Measurements from ENCODE around the gene KCNH4. TPM values are rescaled to one million over a fixed set of nuclear protein-coding genes. Genes with fewer than 3 reads are reported as not detected.

Gene KCNH4
- polyA plus RNA-seq, 3 donors = 0.05 TPM; not detected in 2

DNA sequence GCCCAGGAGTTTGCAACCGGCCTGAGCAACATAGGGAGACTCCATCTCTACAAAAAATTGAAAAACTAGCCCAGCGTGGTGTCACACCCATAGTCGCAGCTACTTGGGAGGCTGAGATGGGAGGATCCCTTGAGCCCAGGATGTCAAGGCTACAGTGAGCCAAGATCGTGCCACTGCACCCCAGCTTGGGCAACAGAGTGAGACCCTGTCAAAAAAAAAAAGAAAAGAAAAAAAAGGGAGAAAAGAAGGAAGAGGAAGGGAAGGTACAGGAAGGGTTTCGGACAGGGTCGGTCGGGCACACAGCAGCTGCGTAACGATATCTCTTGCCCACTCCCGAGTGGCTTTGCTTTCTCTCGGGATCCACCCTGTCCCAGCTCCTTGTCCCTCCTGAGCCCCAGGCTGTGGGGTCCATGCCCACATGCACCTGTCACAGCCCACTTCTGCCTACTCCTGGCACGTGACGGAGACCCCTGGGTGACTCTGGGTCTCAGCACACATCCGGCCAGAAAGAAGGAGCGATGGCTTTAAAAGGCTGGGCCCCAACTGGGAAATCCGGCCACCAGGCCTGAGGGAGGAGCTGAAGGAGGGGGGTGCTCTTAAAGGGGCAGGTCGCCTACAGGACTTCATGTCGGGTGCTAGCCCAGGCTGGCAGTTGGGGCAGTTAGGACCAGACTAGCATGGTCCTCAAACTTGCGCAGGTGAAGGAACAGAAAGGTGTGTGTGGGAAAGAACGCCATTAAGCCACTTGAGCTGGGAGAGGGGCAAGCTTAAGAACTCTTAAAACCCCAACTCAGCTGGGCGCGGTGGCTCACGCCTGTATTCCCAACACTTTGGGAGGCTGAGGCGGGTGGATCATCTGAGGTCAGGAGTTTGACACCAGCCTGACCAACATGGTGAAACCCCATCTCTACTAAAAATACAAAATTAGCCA, 13.3 kb upstream of the KCNH4 start, which contains the start of gene GHDC:
GHDC (minus strand) TSS at position 526 of the 931 bp plus-strand sequence. CDS start 913 bp downstream, outside the sequence.
- H3K4me1 Mint-ChIP-seq = peaks cover 38% of the 10 kb centered on the region
- no peaks in the 10 kb centered on the region for H3K27me3 ChIP-seq (ENCODE audit: control insufficient read depth in 2 of 2, insufficient read depth in 2 of 2, low read length in 2 of 2)
- H3K9me3 ChIP-seq (replicated peaks in 1 of 2; ENCODE audit: control insufficient read depth in 1 of 2, insufficient read depth in 1 of 2, low read length in 2 of 2) = no peaks in the 10 kb centered on the region
- peak within 1 kb of the TSS; percentile 96 for H2AFZ ChIP-seq (ENCODE audit: insufficient read depth, low read depth, low read length, poor library complexity, severe bottlenecking)
- H3K36me3 Mint-ChIP-seq = peaks cover 16 to 24% of the 10 kb centered on the region in 2 donors
- no peaks in the 10 kb centered on the region for H3K27me3 Mint-ChIP-seq (ENCODE audit: low read depth in 3 of 3)
- DNase-seq = peak; percentile 58 to 69 (median 64)
- peaks cover 6% of the 10 kb centered on the region for H3K79me2 ChIP-seq (ENCODE audit: insufficient read depth, low read length)
- H3K27ac ChIP-seq (ENCODE audit: low read depth in 1 of 2, low read length in 2 of 2) = peak within 1 kb of the TSS; percentile 45 to 86
- H3K9ac ChIP-seq (ENCODE audit: insufficient read depth, low read length, poor library complexity, severe bottlenecking) = peak within 1 kb of the TSS; percentile 67
- intact Hi-C loops (cut with micrococcal nuclease) = no loop called here
- 3% methylated on average over 12 of the region's 24 CpGs for WGBS (ENCODE audit: insufficient coverage)
- peaks cover 0 to 2% (median 0%) of the 10 kb centered on the region in 7 donors for H3K9me3 Mint-ChIP-seq
- H3K4me2 ChIP-seq (replicated peaks; ENCODE audit: extremely low read depth, low read length, poor library complexity, severe bottlenecking) = peak within 1 kb of the TSS; percentile 86
- no peaks in the 10 kb centered on the region for H4K20me1 ChIP-seq (ENCODE audit: insufficient read depth, low read length)
- H3K4me1 ChIP-seq (ENCODE audit: control insufficient read depth in 1 of 2, insufficient read depth in 2 of 2, low read length in 2 of 2) = peaks cover 44 to 49% of the 10 kb centered on the region in 2 donors
- peak within 1 kb of the TSS; percentile 88 to 93 (median 89) for H3K4me3 ChIP-seq (replicated peaks in 1 of 3; ENCODE audit: low read depth in 2 of 3, low read length in 3 of 3)
- peak within 1 kb of the TSS; percentile 95 to 100 for H3K4me3 Mint-ChIP-seq
- TF ChIP-seq, protein P1, sequence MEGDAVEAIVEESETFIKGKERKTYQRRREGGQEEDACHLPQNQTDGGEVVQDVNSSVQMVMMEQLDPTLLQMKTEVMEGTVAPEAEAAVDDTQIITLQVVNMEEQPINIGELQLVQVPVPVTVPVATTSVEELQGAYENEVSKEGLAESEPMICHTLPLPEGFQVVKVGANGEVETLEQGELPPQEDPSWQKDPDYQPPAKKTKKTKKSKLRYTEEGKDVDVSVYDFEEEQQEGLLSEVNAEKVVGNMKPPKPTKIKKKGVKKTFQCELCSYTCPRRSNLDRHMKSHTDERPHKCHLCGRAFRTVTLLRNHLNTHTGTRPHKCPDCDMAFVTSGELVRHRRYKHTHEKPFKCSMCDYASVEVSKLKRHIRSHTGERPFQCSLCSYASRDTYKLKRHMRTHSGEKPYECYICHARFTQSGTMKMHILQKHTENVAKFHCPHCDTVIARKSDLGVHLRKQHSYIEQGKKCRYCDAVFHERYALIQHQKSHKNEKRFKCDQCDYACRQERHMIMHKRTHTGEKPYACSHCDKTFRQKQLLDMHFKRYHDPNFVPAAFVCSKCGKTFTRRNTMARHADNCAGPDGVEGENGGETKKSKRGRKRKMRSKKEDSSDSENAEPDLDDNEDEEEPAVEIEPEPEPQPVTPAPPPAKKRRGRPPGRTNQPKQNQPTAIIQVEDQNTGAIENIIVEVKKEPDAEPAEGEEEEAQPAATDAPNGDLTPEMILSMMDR (IDR thresholded peaks at IDR 0.05) = no peak
- H3K36me3 ChIP-seq (replicated peaks in 1 of 2; ENCODE audit: control insufficient read depth in 1 of 2, insufficient read depth in 2 of 2, low read length in 2 of 2) = peaks cover 13 to 18% of the 10 kb centered on the region in 2 donors
- H3K27ac Mint-ChIP-seq = peak within 1 kb of the TSS; percentile 88 to 98 (median 91)

DNA sequence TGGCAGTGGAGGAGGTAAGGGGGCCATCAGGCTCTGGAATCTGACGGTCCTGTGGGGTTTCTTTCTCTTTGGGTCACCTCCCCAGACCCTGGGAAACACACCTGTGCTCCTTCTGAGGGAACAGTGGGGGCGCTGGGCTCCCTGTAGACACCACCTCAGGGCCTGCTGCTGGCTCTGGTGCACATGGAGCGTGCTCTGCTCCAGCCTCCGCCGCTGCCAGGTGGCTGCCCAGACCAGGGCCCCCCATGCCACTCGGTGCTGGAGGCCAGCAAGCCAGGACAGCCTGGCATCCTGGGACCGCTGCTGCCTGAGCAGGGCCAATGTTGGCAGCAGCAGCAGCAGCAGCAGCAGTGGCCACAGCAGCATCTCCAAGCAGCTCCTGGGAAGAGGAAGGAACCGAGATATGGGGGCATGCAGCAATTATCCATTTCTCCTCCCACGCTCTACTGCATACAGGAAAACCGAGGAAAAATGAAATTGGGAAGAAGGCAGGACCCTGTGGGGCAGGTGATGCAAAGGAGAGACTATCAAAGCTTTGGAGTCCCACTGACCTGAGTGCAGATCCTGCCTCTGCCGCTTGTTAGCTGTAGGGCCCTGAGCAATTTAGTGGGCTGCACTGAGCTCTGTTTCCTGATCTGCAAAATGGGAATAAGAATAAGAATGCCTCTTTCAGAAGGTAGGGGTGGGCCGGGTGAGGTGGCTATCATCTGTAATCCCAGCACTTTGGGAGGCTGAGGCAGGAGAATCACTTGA, 12.4 kb upstream of the KCNH4 start:
- Histone ChIP-seq H3K27me3 (ENCODE audit: control insufficient read depth in 2 of 2, insufficient read depth in 2 of 2, low read length in 2 of 2) (no peaks in the 10 kb centered on the region), H3K9ac (ENCODE audit: insufficient read depth, low read length, poor library complexity, severe bottlenecking) (peak overlapping the region; percentile 67), H3K9me3 (replicated peaks in 1 of 2; ENCODE audit: control insufficient read depth in 1 of 2, insufficient read depth in 1 of 2, low read length in 2 of 2) (no peaks in the 10 kb centered on the region), H3K36me3 (replicated peaks in 1 of 2; ENCODE audit: control insufficient read depth in 1 of 2, insufficient read depth in 2 of 2, low read length in 2 of 2) (peaks cover 13 to 18% of the 10 kb centered on the region in 2 donors), H2AFZ (ENCODE audit: insufficient read depth, low read depth, low read length, poor library complexity, severe bottlenecking) (peak overlapping the region; percentile 96), H4K20me1 (ENCODE audit: insufficient read depth, low read length) (no peaks in the 10 kb centered on the region), H3K4me2 (replicated peaks; ENCODE audit: extremely low read depth, low read length, poor library complexity, severe bottlenecking) (peak overlapping the region; percentile 86), H3K27ac (ENCODE audit: low read depth in 1 of 2, low read length in 2 of 2) (peak overlapping the region; percentile 17 to 86), H3K4me3 (replicated peaks in 1 of 3; ENCODE audit: low read depth in 2 of 3, low read length in 3 of 3) (peak overlapping the region; percentile 88 to 93 (median 89)), H3K4me1 (ENCODE audit: control insufficient read depth in 1 of 2, insufficient read depth in 2 of 2, low read length in 2 of 2) (peaks cover 44 to 49% of the 10 kb centered on the region in 2 donors), H3K79me2 (ENCODE audit: insufficient read depth, low read length) (peaks cover 6% of the 10 kb centered on the region)
- Mint-ChIP-seq H3K27ac (peak overlapping the region in 6 of 7 donors; percentile 88 to 98 (median 92)), H3K27me3 (ENCODE audit: low read depth in 3 of 3) (no peaks in the 10 kb centered on the region), H3K4me1 (peaks cover 39% of the 10 kb centered on the region), H3K36me3 (peaks cover 16 to 24% of the 10 kb centered on the region in 2 donors), H3K4me3 (peak overlapping the region; percentile 95 to 100), H3K9me3 (peaks cover 0 to 2% (median 0%) of the 10 kb centered on the region in 7 donors)
- intact Hi-C loops (cut with micrococcal nuclease) = no loop called here
- no peak for DNase-seq
- TF ChIP-seq, protein P1 (IDR thresholded peaks at IDR 0.05) = no peak
- 84% methylated on average over 8 of the region's 12 CpGs for WGBS (ENCODE audit: insufficient coverage)

Measured in CD14-positive monocyte (primary cell).